Activated T-helper 1 cell treated with anti-CD3 and anti-CD28 coated beads, Interleukin-12 subunit alpha, Interleukin-12 subunit beta, Interleukin-2, Interleukin-4 antibody, amounts not matched to agents 30 ng/mL and 10 ng/mL and 1 ng/mL, durations not matched to agents 14 hours and 24 hours and 36 hours (primary cell): ENCODE measurements around the gene AUTS2. TPM values are rescaled to one million over a fixed set of nuclear protein-coding genes. Genes with fewer than 3 reads are reported as not detected.

Experiments
- DNase-seq: peaks from one replicate; pipeline ENCODE4 v3.0.0; 2021; ENCODE audit warnings: low spot score
- H3K27ac Mint-ChIP-seq: one replicate; pipeline ENCODE4 v1.8.0; 2021; ENCODE audit warnings: mild to moderate bottlenecking, mixed read lengths
- H3K27me3 Mint-ChIP-seq: one replicate; pipeline ENCODE4 v1.8.0; 2022; ENCODE audit warnings: mild to moderate bottlenecking, moderate library complexity, mixed read lengths; ENCODE audit not compliant: insufficient read depth
- H3K36me3 Mint-ChIP-seq: one replicate; pipeline ENCODE4 v1.8.0; 2021; ENCODE audit warnings: low read depth, mixed read lengths
- H3K4me1 Mint-ChIP-seq: one replicate; pipeline ENCODE4 v1.8.0; 2021; ENCODE audit warnings: low read depth, mixed read lengths
- H3K4me3 Mint-ChIP-seq: one replicate; pipeline ENCODE4 v1.8.0; 2021; ENCODE audit warnings: mild to moderate bottlenecking, moderate library complexity, mixed read lengths
- H3K9me3 Mint-ChIP-seq: one replicate; pipeline ENCODE4 v1.8.0; 2021; ENCODE audit warnings: mixed read lengths
- intact Hi-C: fragments of 100-400 bp; cut with micrococcal nuclease; formaldehyde crosslinking; loops from one replicate; pipeline ENCODE4 v1.15.1; 2024
- total RNA-seq: library from RNA; stranded (reverse); gene quantifications from 2 replicates; pipeline ENCODE4 v1.2.3, GENCODE V29; 2022

Gene AUTS2
- total RNA-seq, 1 donor from 2014 or later = 2.7 TPM

- H3K27me3 Mint-ChIP-seq = peaks cover 4% of the 10 kb centered on the region
- intact Hi-C loops = loop anchor here (5.0 kb wide), 1 partner anchor 241 kb away; no protein-coding TSS in a partner anchor
- H3K27ac Mint-ChIP-seq = no peak overlapping the region
- no peaks in the 10 kb centered on the region for H3K4me1 Mint-ChIP-seq
- no peak overlapping the region for H3K4me3 Mint-ChIP-seq
- H3K36me3 Mint-ChIP-seq = no peaks in the 10 kb centered on the region
- DNase-seq = no peak
- peaks cover 4% of the 10 kb centered on the region for H3K9me3 Mint-ChIP-seq
These were observed 858.4 kb downstream of the AUTS2 start for GRCh38 chr7:70456719-70457118.

- no peaks in the 10 kb centered on the region for H3K36me3 Mint-ChIP-seq
- H3K27ac Mint-ChIP-seq = no peak overlapping the region
- DNase-seq = no peak
- peaks cover 4% of the 10 kb centered on the region for H3K9me3 Mint-ChIP-seq
- H3K4me3 Mint-ChIP-seq = no peak overlapping the region
- intact Hi-C loops = loop anchor here (5.0 kb wide), 1 partner anchor 240 kb away; no protein-coding TSS in a partner anchor
- H3K4me1 Mint-ChIP-seq = no peaks in the 10 kb centered on the region
- H3K27me3 Mint-ChIP-seq = peaks cover 4% of the 10 kb centered on the region
These were observed 859.2 kb downstream of the AUTS2 start for GRCh38 chr7:70457482-70457881.

- peaks cover 4% of the 10 kb centered on the region for H3K27me3 Mint-ChIP-seq
- DNase-seq = no peak
- H3K9me3 Mint-ChIP-seq = peaks cover 4% of the 10 kb centered on the region
- H3K4me3 Mint-ChIP-seq = no peak overlapping the region
- intact Hi-C loops = loop anchor here (5.0 kb wide), 1 partner anchor 239 kb away; no protein-coding TSS in a partner anchor
- no peak overlapping the region for H3K27ac Mint-ChIP-seq
- H3K36me3 Mint-ChIP-seq = no peaks in the 10 kb centered on the region
- H3K4me1 Mint-ChIP-seq = no peaks in the 10 kb centered on the region
These were observed 859.8 kb downstream of the AUTS2 start for GRCh38 chr7:70457883-70458680.

GRCh38 chr7:70458745-70459144, 860.5 kb downstream of the AUTS2 start:
- Mint-ChIP-seq H3K27ac (no peak overlapping the region), H3K4me1 (no peaks in the 10 kb centered on the region)

GRCh38 chr7:70459546-70459945, 861.3 kb downstream of the AUTS2 start:
- Mint-ChIP-seq H3K9me3 (peaks cover 4% of the 10 kb centered on the region), H3K36me3 (no peaks in the 10 kb centered on the region), H3K4me1 (no peaks in the 10 kb centered on the region), H3K27ac (no peak overlapping the region), H3K4me3 (no peak overlapping the region), H3K27me3 (peaks cover 4% of the 10 kb centered on the region)
- intact Hi-C loops = loop anchor here (5.0 kb wide), 1 partner anchor 238 kb away; no protein-coding TSS in a partner anchor
- DNase-seq = no peak

More at GRCh38 chr7:70458745-70459144, 860.5 kb downstream of the AUTS2 start:
- H3K27me3 Mint-ChIP-seq = peaks cover 4% of the 10 kb centered on the region
- H3K36me3 Mint-ChIP-seq = no peaks in the 10 kb centered on the region
- H3K4me3 Mint-ChIP-seq = no peak overlapping the region
- intact Hi-C loops = loop anchor here (5.0 kb wide), 1 partner anchor 239 kb away; no protein-coding TSS in a partner anchor
- peaks cover 4% of the 10 kb centered on the region for H3K9me3 Mint-ChIP-seq
- DNase-seq = no peak

GRCh38 chr7:70460071-70460470, 861.8 kb downstream of the AUTS2 start:
- DNase-seq = no peak
- Mint-ChIP-seq H3K27ac (no peak overlapping the region), H3K9me3 (peaks cover 4% of the 10 kb centered on the region), H3K27me3 (peaks cover 4% of the 10 kb centered on the region), H3K4me1 (no peaks in the 10 kb centered on the region), H3K36me3 (no peaks in the 10 kb centered on the region), H3K4me3 (no peak overlapping the region)
- intact Hi-C loops = no loop called here

GRCh38 chr7:70460562-70460961, 862.3 kb downstream of the AUTS2 start:
- H3K4me3 Mint-ChIP-seq = no peak overlapping the region
- intact Hi-C loops = no loop called here
- H3K4me1 Mint-ChIP-seq = no peaks in the 10 kb centered on the region
- H3K9me3 Mint-ChIP-seq = peaks cover 4% of the 10 kb centered on the region
- peaks cover 4% of the 10 kb centered on the region for H3K27me3 Mint-ChIP-seq
- H3K27ac Mint-ChIP-seq = no peak overlapping the region
- no peaks in the 10 kb centered on the region for H3K36me3 Mint-ChIP-seq
- DNase-seq = no peak

- no peak overlapping the region for H3K4me3 Mint-ChIP-seq
- H3K36me3 Mint-ChIP-seq = no peaks in the 10 kb centered on the region
- intact Hi-C loops = no loop called here
- no peak overlapping the region for H3K27ac Mint-ChIP-seq
- no peak for DNase-seq
- H3K9me3 Mint-ChIP-seq = peaks cover 4% of the 10 kb centered on the region
- no peaks in the 10 kb centered on the region for H3K4me1 Mint-ChIP-seq
- peaks cover 4% of the 10 kb centered on the region for H3K27me3 Mint-ChIP-seq
These were observed 865.2 kb downstream of the AUTS2 start for GRCh38 chr7:70463352-70463938.

GRCh38 chr7:70466725-70467364, 868.6 kb downstream of the AUTS2 start:
- no peak for DNase-seq
- Mint-ChIP-seq H3K4me1 (no peaks in the 10 kb centered on the region), H3K27ac (no peak overlapping the region), H3K27me3 (no peaks in the 10 kb centered on the region), H3K36me3 (no peaks in the 10 kb centered on the region), H3K4me3 (no peak overlapping the region), H3K9me3 (no peaks in the 10 kb centered on the region)
- intact Hi-C loops = no loop called here

GRCh38 chr7:70470746-70471145, 872.5 kb downstream of the AUTS2 start:
- no peaks in the 10 kb centered on the region for H3K36me3 Mint-ChIP-seq
- DNase-seq = no peak
- intact Hi-C loops = no loop called here
- H3K4me3 Mint-ChIP-seq = no peak overlapping the region
- no peaks in the 10 kb centered on the region for H3K9me3 Mint-ChIP-seq
- H3K27me3 Mint-ChIP-seq = no peaks in the 10 kb centered on the region
- no peak overlapping the region for H3K27ac Mint-ChIP-seq
- H3K4me1 Mint-ChIP-seq = no peaks in the 10 kb centered on the region

- Mint-ChIP-seq H3K4me1 (no peaks in the 10 kb centered on the region), H3K9me3 (no peaks in the 10 kb centered on the region), H3K4me3 (no peak overlapping the region), H3K36me3 (no peaks in the 10 kb centered on the region), H3K27me3 (no peaks in the 10 kb centered on the region), H3K27ac (no peak overlapping the region)
- intact Hi-C loops = no loop called here
- no peak for DNase-seq
These were observed 874.4 kb downstream of the AUTS2 start for GRCh38 chr7:70472601-70473237.

GRCh38 chr7:70474639-70475234, 876.5 kb downstream of the AUTS2 start:
- Mint-ChIP-seq H3K36me3 (no peaks in the 10 kb centered on the region), H3K4me1 (no peaks in the 10 kb centered on the region)

More at GRCh38 chr7:70474639-70475234, 876.5 kb downstream of the AUTS2 start:
- no peak overlapping the region for H3K4me3 Mint-ChIP-seq
- DNase-seq = no peak
- H3K27me3 Mint-ChIP-seq = no peaks in the 10 kb centered on the region
- no peak overlapping the region for H3K27ac Mint-ChIP-seq
- intact Hi-C loops = no loop called here
- no peaks in the 10 kb centered on the region for H3K9me3 Mint-ChIP-seq
